HG02623 (cell line): ENCODE results near the gene PTGDR.

ENCODE experiments used
- ATAC-seq: cut with Tn5 transposase; IDR thresholded peaks from one replicate; pipeline ENCODE4 v1.9.1; 2021; ENCODE audit warnings: moderate library complexity; ENCODE audit not compliant: unreplicated experiment

PTGDR gene

GRCh38 chr14:52263190-52263589 lies 4.3 kb upstream of the PTGDR start:
- ATAC-seq, result no peak

GRCh38 chr14:52265253-52265652 lies 2.2 kb upstream of the PTGDR start:
- no peak for ATAC-seq

- ATAC-seq, result no peak
Measured at GRCh38 chr14:52266179-52266578, 1.3 kb upstream of the PTGDR start.

DNA sequence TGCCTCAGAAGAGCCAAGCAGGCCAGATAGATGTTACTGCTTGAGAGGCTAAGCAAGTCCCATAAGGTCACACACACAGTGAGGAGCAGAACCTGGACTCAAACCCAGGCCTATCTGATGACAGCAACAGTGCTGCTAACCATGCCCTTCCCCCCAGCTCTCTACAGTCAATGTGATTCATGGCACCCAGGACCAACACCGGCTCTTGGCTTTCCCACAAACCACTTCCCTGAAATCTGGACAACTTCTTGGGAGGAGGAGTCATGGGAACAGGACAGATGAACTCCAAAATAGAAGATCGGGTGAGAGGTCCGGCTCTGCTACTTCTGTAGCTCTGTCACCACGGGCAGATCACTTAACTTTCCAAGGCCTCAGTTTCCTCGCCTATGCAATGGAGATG lies 716 bp upstream of the PTGDR start:
- no peak for ATAC-seq

GRCh38 chr14:52268279-52269061 lies 972 bp downstream of the PTGDR start:
- ATAC-seq, result no peak

- ATAC-seq, result no peak
Measured at GRCh38 chr14:52269100-52269499, 1.6 kb downstream of the PTGDR start.

DNA sequence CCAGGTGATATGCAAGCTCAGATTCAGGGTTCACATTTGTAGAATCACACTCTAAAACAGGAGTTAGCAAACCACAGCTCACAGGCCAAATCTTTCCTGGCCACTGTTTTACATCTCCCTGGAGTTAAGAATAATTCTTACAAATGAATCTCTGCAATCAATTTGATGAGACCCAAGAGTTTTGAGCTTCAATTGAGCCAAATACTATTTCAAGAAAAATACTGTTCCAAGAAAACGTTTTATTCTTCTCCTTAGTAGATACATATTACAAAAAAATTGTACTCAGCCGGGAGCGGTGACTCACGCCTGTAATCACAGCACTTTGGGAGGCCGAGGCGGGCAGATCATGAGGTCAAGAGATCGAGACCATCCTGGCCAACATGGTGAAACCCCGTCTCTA lies 2.5 kb downstream of the PTGDR start:
- no peak for ATAC-seq

DNA sequence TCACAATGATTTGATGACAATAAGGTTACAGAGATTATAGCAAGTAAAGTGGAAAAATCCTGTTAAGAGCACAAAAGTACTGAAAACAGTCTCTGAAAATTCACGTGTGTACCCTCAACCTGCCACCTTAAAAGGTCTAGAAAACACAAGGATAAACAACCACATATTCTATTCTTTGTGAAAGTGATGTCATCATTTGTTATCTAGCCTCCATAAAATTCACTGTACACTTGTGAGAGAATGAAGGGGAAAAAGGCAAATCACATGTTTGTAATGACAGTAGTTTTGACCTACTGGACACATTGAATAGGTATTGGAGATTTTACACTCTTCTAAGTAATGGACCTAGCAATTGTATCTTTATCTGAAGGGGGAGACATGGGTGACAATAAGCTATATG lies 4.0 kb downstream of the PTGDR start:
- no peak for ATAC-seq

DNA sequence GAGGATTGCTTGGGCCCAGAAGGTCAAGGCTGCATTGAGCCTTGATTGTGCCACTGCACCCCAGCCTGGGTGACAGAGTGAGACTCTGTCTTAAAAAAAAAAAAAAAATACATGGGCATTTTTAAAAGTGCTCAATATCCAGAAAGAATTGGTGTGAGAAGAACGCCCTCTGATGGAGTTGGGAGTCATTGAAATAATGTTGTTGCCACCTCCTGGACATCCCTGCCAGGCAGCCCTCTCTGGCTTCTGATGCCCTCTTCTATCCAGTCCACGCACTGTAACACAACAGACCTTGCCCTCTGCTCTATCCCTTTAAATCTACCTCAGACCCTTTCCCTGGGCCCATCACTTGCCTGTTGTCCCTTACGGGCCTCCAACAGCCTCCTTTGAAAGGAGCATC lies 4.9 kb downstream of the PTGDR start:
- no peak for ATAC-seq

DNA sequence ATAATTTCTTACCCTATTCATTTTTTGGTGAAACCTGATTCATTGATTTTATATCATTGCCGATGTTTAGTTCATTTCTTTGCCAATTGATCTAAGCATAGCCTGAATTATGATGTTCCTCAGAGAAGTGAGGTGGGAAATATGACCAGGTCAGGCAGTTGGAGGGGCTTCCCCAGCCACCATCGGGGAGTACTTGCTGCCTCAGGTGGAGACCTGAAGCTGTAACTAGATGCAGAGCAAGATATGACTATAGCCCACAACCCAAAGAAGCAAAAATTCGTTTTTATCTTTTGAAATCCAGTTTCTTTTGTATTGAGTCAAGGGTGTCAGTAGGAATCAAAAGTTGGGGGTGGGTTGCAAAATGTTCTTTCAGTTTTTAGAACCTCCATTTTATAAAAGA lies 7.9 kb downstream of the PTGDR start:
- ATAC-seq, result no peak

- no peak for ATAC-seq
Measured at GRCh38 chr14:52277552-52277951, 10.1 kb downstream of the PTGDR start.

DNA sequence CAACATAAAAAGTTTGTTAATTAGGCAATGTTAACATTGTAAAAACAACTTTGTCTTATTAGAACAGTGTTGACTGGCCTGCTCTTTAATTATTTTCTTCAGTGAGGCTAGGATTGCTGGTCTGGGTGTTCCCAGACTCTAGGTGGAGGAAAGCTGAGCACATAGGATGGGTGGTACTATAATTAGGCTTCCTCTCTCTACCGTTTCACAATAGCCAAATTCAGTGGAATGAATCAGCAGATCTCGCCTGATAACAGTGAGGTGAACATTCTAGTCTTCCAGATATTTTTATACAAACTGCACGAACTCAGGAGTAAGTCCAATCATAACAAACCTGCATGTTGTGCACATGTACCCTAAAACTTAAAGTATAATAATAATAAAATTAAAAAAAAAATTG lies 11.9 kb downstream of the PTGDR start:
- ATAC-seq, result no peak

DNA sequence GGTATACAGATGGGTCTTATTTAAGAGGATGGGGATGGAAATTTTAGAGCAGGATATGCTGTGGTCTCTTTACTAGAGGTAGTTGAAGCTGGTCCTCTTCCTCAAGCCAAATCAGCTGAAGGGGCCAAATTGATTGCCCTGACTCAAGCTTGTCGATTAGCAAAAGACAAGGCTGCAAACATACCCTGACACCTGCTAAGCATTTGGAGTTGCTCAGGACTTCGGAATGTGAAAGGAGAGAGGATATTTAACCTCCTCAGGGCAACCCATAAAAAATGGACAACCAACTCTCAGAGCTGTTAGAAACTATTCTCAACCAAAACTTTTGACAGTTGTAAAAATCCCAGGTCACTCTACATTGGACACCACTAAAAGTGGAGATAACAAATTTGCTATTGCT lies 15.6 kb downstream of the PTGDR start:
- no peak for ATAC-seq

DNA sequence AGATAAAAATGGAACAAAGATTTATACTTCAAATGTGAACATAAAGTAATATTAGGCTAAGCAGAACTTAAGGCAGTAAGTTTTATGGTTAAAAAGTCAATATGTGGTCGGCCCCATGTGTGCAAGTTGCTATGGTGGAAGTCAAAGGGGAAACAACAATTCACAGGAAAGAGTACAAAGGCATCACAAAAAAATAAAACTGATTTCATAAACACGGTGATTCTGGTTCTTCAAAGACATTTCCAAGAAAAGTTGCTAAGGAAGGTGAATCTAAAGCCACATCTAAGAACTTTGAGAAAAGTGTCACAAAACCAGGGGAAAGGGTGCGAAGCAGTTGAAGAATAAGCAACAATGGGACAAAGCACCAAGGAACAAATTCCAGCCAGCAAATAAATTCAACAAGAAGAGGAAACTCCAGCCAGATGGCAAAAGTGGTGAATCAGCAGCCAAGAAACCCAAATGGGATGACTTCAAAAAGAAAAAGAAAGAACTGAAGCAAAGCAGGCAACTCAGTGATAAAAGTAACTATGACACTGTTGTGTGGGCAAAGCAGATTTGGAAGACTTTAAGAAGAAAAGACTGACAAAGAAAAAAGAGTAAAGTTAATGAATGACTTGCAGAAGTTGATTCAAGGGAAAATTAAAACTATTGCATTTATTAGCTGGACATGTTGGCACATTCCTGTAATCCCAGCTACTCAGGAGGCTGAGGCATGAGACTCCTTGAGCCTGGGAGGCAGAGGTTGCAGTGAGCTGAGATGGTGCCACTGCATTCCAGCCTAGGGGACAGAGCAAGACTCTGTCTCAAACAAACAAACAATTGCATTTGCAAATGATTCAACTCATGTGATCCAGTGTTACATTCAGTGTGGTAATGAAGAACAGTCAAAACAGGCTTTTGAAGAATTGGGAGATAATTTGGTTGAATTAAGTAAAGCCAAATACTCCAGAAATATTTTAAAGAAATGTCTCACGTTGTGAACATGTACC lies 19.5 kb downstream of the PTGDR start:
- no peak for ATAC-seq

DNA sequence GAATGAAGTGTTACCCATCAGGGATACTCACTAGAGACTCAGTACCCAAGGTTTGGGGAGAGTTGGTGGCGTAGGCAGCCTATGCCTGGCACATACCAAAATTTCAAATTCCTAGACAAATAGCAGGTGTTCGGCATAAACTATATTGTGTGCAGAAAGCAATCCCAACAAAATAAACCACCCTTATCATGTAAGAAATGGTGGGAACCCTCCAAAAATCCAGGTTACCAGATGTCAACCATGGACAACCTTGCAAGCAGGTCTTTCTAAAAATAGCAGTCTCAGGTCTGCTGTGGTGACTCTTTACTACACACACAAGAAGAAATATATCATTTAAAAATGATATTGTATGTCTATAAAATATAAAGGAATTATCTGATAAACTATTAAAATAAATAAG lies 28.9 kb downstream of the PTGDR start:
- ATAC-seq, result no peak

DNA sequence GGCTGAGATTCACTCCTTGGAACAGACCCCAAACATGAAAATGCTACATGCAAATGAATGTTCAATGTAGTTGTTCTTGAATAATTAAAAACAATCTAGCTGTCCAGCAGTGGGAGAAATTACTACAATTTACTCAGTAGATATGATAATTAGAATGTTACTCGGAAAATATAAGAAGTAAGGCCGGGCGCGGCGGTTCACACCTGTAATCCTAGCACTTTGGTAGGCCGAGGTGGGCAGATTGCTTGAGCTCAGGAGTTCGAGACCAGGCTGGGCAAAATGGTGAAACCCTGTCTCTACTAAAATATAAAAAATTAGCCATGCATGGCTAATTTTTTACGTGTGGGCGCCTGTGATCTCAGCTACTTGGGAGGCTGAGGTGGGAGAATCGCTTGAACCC lies 31.3 kb downstream of the PTGDR start:
- ATAC-seq, result no peak

DNA sequence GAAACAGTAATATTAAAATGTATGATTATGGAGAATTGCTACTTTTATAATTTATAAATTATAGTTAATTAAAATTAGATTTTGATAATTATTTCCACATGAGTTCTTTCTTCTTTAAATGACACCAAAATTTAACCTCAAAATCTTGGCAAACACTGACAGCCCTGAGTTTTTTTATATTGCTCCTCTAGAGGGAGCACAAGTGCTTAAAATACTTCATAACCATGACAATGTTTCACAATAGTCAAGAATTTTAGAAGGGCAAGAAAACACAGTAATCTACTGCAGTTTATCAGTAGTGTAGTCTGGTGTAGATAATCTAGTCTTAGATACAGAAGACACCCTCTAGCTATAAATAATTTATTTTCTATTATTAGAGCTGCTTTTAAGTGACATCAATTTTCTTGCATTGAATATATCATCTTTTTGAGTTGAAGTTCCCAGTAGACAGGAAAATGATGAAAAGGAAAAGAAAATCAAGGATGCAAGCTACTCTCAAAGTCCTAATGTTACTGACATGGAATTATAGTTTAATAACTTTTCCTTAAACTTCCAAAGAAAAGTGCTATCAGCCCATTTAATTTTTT lies 32.3 kb downstream of the PTGDR start:
- ATAC-seq, result no peak

DNA sequence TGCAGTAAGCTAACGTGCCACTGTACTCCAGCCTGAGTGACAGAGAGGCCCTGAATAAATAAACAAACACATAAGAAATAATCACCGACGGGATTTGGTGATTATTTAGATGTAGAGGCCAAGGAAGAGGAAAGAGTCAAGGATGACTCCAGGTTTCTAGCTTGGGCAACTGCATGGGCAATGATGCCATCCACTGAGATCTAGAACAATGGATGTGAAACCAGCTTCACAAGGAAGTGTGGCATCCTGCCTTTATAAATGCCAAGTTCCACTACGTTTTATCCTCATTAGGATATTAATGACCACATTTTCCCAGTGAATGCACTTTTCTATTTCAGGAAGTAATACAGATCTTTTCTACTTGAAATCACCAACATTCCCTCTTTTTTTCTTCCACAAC lies 35.7 kb downstream of the PTGDR start:
- ATAC-seq, result no peak

- ATAC-seq, result no peak
Measured at GRCh38 chr14:52304248-52304904, 36.9 kb downstream of the PTGDR start.

- ATAC-seq, result no peak
Measured at GRCh38 chr14:52305014-52305413, 37.5 kb downstream of the PTGDR start.

DNA sequence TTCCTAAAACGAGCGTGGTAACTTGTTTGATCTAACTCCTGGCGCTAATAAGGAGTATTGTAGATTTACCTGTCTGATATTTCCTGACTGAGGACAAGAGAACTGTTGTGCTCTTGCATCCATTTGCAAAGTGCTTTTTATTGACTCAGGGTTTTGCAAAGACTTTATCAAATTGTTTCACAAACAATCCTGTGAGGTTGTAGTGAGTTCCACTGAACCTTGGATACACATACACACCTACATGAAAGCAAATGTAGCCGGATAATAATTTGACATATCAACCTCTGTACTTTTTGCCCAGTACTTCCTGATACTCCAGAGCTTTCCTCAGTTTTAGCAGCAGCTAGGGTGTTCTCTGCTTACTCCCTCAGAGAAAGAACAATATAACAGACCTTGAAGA lies 39.9 kb downstream of the PTGDR start:
- ATAC-seq, result no peak
